H1 (cell line): ENCODE data around the gene ADGRG1. TPM values are rescaled to one million over a fixed set of nuclear protein-coding genes. Genes with fewer than 3 reads are reported as not detected.

Source experiments
- CTCF ChIA-PET: fragments of 300-600 bp; sonication (Branson Sonifier 250); formaldehyde crosslinking; loops from one replicate; lab custom pipeline; 2021; ENCODE audit not compliant: partially characterized antibody; lab: Charles Lee
- POLR2A ChIA-PET: fragments of 300-600 bp; sonication (Branson Sonifier 250); formaldehyde crosslinking; loops from one replicate; lab custom pipeline; 2021; ENCODE audit warnings: inconsistent platforms; ENCODE audit not compliant: partially characterized antibody; lab: Charles Lee
- DNase-seq, 2 experiments: peaks; one replicate each; pipeline versions ENCODE4 v3.0.0 to v3.0.0-alpha.2; 2010 to 2022; ENCODE audit warnings: low spot score in 2 of 2, low read depth in 1 of 2, mixed read lengths in 1 of 2
- FAIRE-seq: peaks from 2 replicates; lab custom pipeline; 2011; peaks lifted over from hg19 to GRCh38; lab: Jason Lieb, UNC
- H2AFZ ChIP-seq: 2 replicates; pipeline ENCODE4 v1.8.1; 2012; ENCODE audit warnings: low read length, inconsistent platforms
- H2AK5ac ChIP-seq: 2 replicates; pipeline ENCODE4 v1.6.1; 2013; ENCODE audit warnings: low read depth, low read length
- H2BK120ac ChIP-seq: replicated peaks from 2 replicates; pipeline ENCODE3; 2013; ENCODE audit warnings: low read depth, low read length, inconsistent platforms
- H2BK12ac ChIP-seq: 2 replicates; pipeline ENCODE4 v1.6.1; 2013; ENCODE audit warnings: low read depth, low read length
- H2BK15ac ChIP-seq: 2 replicates; pipeline ENCODE4 v1.6.1; 2013; ENCODE audit warnings: low read length
- H2BK20ac ChIP-seq: 2 replicates; pipeline ENCODE4 v1.6.1; 2013; ENCODE audit warnings: low read length
- H2BK5ac ChIP-seq: 2 replicates; pipeline ENCODE4 v1.6.1; 2013; ENCODE audit warnings: low read depth, low read length
- H3K14ac ChIP-seq: 2 replicates; pipeline ENCODE4 v1.6.1; 2013; ENCODE audit warnings: inconsistent platforms; ENCODE audit not compliant: insufficient read length
- H3K18ac ChIP-seq: 2 replicates; pipeline ENCODE4 v1.6.1; 2013; ENCODE audit warnings: low read length; ENCODE audit errors: extremely low read depth
- H3K23ac ChIP-seq: 2 replicates; pipeline ENCODE4 v1.6.1; 2013; ENCODE audit warnings: inconsistent platforms; ENCODE audit not compliant: insufficient read length
- H3K23me2 ChIP-seq: 2 replicates; pipeline ENCODE4 v1.6.1; 2013; ENCODE audit warnings: low read depth, low read length
- H3K27ac ChIP-seq: 2 replicates; pipeline ENCODE4 v1.6.1; 2011; ENCODE audit warnings: low read depth, low read length, inconsistent platforms
- H3K27me3 ChIP-seq, 4 experiments: replicated peaks in 1 of 4; 1 replicate in 1 of 4; 2 replicates in 3 of 4; pipeline versions ENCODE4 v1.6.1 to v1.8.1; 2011 to 2013; ENCODE audit warnings: low read length in 3 of 4, mild to moderate bottlenecking in 3 of 4, inconsistent platforms in 2 of 4, mixed read lengths in 2 of 4, moderate library complexity in 1 of 4; ENCODE audit not compliant: control insufficient read depth in 3 of 4, insufficient read depth in 3 of 4; ENCODE audit errors: extremely low read depth in 1 of 4
- H3K36me3 ChIP-seq, 4 experiments: 2 replicates each; pipeline versions ENCODE4 v1.6.1 to v1.8.1; 2011 to 2013; ENCODE audit warnings: mild to moderate bottlenecking in 4 of 4, low read length in 3 of 4, moderate library complexity in 2 of 4, control low read depth in 1 of 4, inconsistent platforms in 1 of 4; ENCODE audit not compliant: insufficient read depth in 4 of 4, control insufficient read depth in 2 of 4
- H3K4ac ChIP-seq: replicated peaks from 2 replicates; pipeline ENCODE3; 2013; ENCODE audit warnings: low read length, low read depth, mixed read lengths, inconsistent platforms; ENCODE audit not compliant: insufficient read length
- H3K4me1 ChIP-seq, 4 experiments: replicated peaks in 1 of 4; 1 replicate in 1 of 4; 2 replicates in 3 of 4; pipeline versions ENCODE4 v1.6.1 to v1.8.1; 2011 to 2013; ENCODE audit warnings: low read length in 3 of 4, inconsistent platforms in 2 of 4, mixed read lengths in 1 of 4; ENCODE audit not compliant: insufficient read depth in 4 of 4, control insufficient read depth in 3 of 4
- H3K4me2 ChIP-seq, 2 experiments: 2 replicates each; pipeline versions ENCODE4 v1.6.1 to v1.8.1; 2011 to 2013; ENCODE audit warnings: low read depth in 2 of 2, low read length in 2 of 2, control low read depth in 1 of 2, inconsistent platforms in 1 of 2, mild to moderate bottlenecking in 1 of 2; ENCODE audit not compliant: insufficient read depth in 1 of 2
- H3K4me3 ChIP-seq, 4 experiments: fragments of 200-600, 300-600 bp in 1 of 4; sonication (generic), shearing (Covaris generic), sonication (Bioruptor Twin) in 1 of 4; 2 replicates each; pipeline versions ENCODE4 v1.5.1 to v1.8.1; 2011 to 2016; ENCODE audit warnings: low read length in 4 of 4, low read depth in 3 of 4, control low read depth in 2 of 4, inconsistent platforms in 2 of 4, mild to moderate bottlenecking in 2 of 4, mixed read lengths in 1 of 4, moderate library complexity in 1 of 4; ENCODE audit not compliant: insufficient read depth in 2 of 4; ENCODE audit errors: extremely low read depth in 1 of 4
- H3K56ac ChIP-seq: replicated peaks from 2 replicates; pipeline ENCODE3; 2013; ENCODE audit warnings: low read depth, mild to moderate bottlenecking, mixed read lengths, low read length, inconsistent platforms; ENCODE audit not compliant: insufficient read length
- H3K79me1 ChIP-seq: 2 replicates; pipeline ENCODE4 v1.6.1; 2013; ENCODE audit warnings: low read depth, low read length, control low read depth
- H3K79me2 ChIP-seq, 2 experiments: 2 replicates each; pipeline versions ENCODE4 v1.6.1 to v1.8.1; 2012 to 2013; ENCODE audit warnings: low read length in 2 of 2, mild to moderate bottlenecking in 2 of 2, inconsistent platforms in 1 of 2; ENCODE audit not compliant: insufficient read depth in 2 of 2, control insufficient read depth in 1 of 2
- H3K9ac ChIP-seq, 4 experiments: replicated peaks in 1 of 4; 1 replicate in 1 of 4; 2 replicates in 3 of 4; pipeline versions ENCODE4 v1.6.1 to v1.8.1; 2011 to 2013; ENCODE audit warnings: low read depth in 3 of 4, low read length in 3 of 4, control low read depth in 2 of 4, mild to moderate bottlenecking in 2 of 4, moderate library complexity in 2 of 4, inconsistent platforms in 1 of 4; ENCODE audit errors: extremely low read depth in 1 of 4
- H3K9me3 ChIP-seq, 2 experiments: 2 replicates each; pipeline versions ENCODE4 v1.6.1 to v1.8.1; 2012 to 2013; ENCODE audit warnings: mild to moderate bottlenecking in 2 of 2, moderate library complexity in 2 of 2, control low read depth in 1 of 2, inconsistent platforms in 1 of 2, low read depth in 1 of 2, low read length in 1 of 2, mixed read lengths in 1 of 2; ENCODE audit not compliant: insufficient read depth in 2 of 2
- H4K20me1 ChIP-seq, 2 experiments: replicated peaks in 1 of 2; 2 replicates each; pipeline versions ENCODE3 to v1.8.1; 2011 to 2013; ENCODE audit warnings: inconsistent platforms in 2 of 2, low read length in 2 of 2, mild to moderate bottlenecking in 1 of 2; ENCODE audit not compliant: insufficient read depth in 2 of 2, control insufficient read depth in 1 of 2
- H4K5ac ChIP-seq: 2 replicates; pipeline ENCODE4 v1.6.1; 2013; ENCODE audit warnings: low read length, low read depth, mixed read lengths, inconsistent platforms; ENCODE audit not compliant: insufficient read length
- H4K8ac ChIP-seq: 2 replicates; pipeline ENCODE4 v1.8.0; 2013; ENCODE audit warnings: mild to moderate bottlenecking, moderate library complexity, low read length, inconsistent platforms; ENCODE audit not compliant: insufficient read depth; ENCODE audit errors: extremely low read depth
- H4K91ac ChIP-seq: replicated peaks from 2 replicates; pipeline ENCODE3; 2013; ENCODE audit warnings: low read length, mixed read lengths, inconsistent platforms; ENCODE audit not compliant: insufficient read length
- ASH2L ChIP-seq: fragments of 200-600, 300-600 bp; sonication (generic); IDR thresholded peaks from one replicate; pipeline ENCODE4 v1.7.1; 2017; ENCODE audit warnings: low read length
- BRCA1 ChIP-seq: IDR thresholded peaks from 2 replicates; pipeline ENCODE4 v1.6.1; 2012; ENCODE audit warnings: low read depth, low read length, improper control_type of control experiment
- CBX5 ChIP-seq: fragments of 300-800, 300-1000 bp; sonication (generic); IDR thresholded peaks from 2 replicates; pipeline ENCODE4 v1.7.1; 2016; ENCODE audit warnings: antibody characterized with exemption, low read length, low read depth
- KDM1A ChIP-seq: fragments of 200-600, 300-600 bp; sonication (generic); IDR thresholded peaks from 2 replicates; pipeline ENCODE4 v1.7.1; 2016; ENCODE audit warnings: mild to moderate bottlenecking, low read length, borderline replicate concordance
- RXRA ChIP-seq: IDR thresholded peaks from 2 replicates; pipeline ENCODE4 v1.6.1; 2011; ENCODE audit warnings: low read depth, mild to moderate bottlenecking, low read length, moderate library complexity; ENCODE audit not compliant: insufficient read depth
- SP1 ChIP-seq: IDR thresholded peaks from 2 replicates; pipeline ENCODE4 v1.6.1; 2011; ENCODE audit warnings: low read depth, low read length
- SUZ12 ChIP-seq: fragments of 200-600 bp; sonication (generic); IDR thresholded peaks from 2 replicates; pipeline ENCODE4 v1.6.1; 2012; ENCODE audit warnings: mild to moderate bottlenecking, inconsistent platforms, low read length, moderate library complexity, mixed read lengths
- WGBS, 2 experiments: shearing (Covaris generic) in 1 of 2; methylation state at CpG; one replicate each; pipeline versions ENCODE4 v1.1.6 to v1.1.7; 2013 to 2015; ENCODE audit warnings: low lambda C conversion rate in 2 of 2, mixed read lengths in 2 of 2, inconsistent platforms in 1 of 2, low coverage in 1 of 2, missing lambda C conversion rate in 1 of 2; ENCODE audit not compliant: insufficient replicate concordance in 2 of 2, insufficient coverage in 1 of 2, insufficient read length in 1 of 2; ENCODE audit errors: extremely low coverage in 1 of 2, missing lambda C conversion rate in 1 of 2; 5-methylcytosine and 5-hydroxymethylcytosine counted together
- polyA plus RNA-seq, 7 experiments: library from polyadenylated mRNA; depleted of rRNA in 3 of 7; stranded (reverse) in 5 of 7; unstranded in 2 of 7; fragments of >200 nt in 5 of 7; fragments of 200-250 nt in 2 of 7; gene quantifications; 1 replicate in 5 of 7; 2 replicates in 1 of 7; 4 replicates in 1 of 7; pipeline versions ENCODE4 v1.2.1 to v1.2.3, GENCODE V29; 2011 to 2013; ENCODE audit warnings: missing spikeins in 2 of 7, mixed read lengths in 2 of 7
- total RNA-seq: library from RNA; stranded (reverse); fragmentation: NEBNext Ultra II Directional; extraction: Animal tissue kit (Norgen Biotek cat#: 25700); gene quantifications from 2 replicates; pipeline ENCODE4 v1.2.1, GENCODE V29; 2021

Gene ADGRG1
- total and polyA plus RNA-seq, 2 of the 8 experiments (the other 6 are each of a cell fraction or from before 2014, with no cell fraction given) = 1.3 to 2.6 TPM

GRCh38 chr16:57711346-57711745 lies 82.9 kb downstream of the ADGRG1 start:
- DNase-seq (no peak), FAIRE-seq (no peak)
- Histone ChIP-seq H3K14ac (no peak overlapping the region), H4K20me1 (no peaks in the 10 kb centered on the region), H3K23me2 (peaks cover 4% of the 10 kb centered on the region; the same call in 1 of the 2 replicates), H2BK5ac (no peak overlapping the region), H4K5ac (no peak overlapping the region), H4K8ac (no peak overlapping the region), H3K79me1 (no peaks in the 10 kb centered on the region), H3K4me3 (no peak overlapping the region), H3K23ac (no peak overlapping the region), H3K4me1 (no peaks in the 10 kb centered on the region), H2BK120ac (no peak overlapping the region), H3K9me3 (no peaks in the 10 kb centered on the region), H3K4ac (no peak overlapping the region), H4K91ac (no peak overlapping the region), H2BK20ac (no peak overlapping the region), H3K79me2 (no peaks in the 10 kb centered on the region), H2BK12ac (no peak overlapping the region), H3K27ac (no peak overlapping the region), H3K18ac (no peak overlapping the region), H3K56ac (no peak overlapping the region), H3K36me3 (no peaks in the 10 kb centered on the region), H3K4me2 (no peak overlapping the region), H3K9ac (no peak overlapping the region), H2AFZ (peak overlapping the region; percentile 31; the same call in 1 of the 2 replicates), H2AK5ac (no peak overlapping the region), H2BK15ac (no peak overlapping the region), H3K27me3 (no peaks in the 10 kb centered on the region; a peak in 1 of 7 replicates)
- CTCF ChIA-PET = interaction anchor here (1.2 to 4.2 kb wide), 6 partner anchors 8 to 63 kb away, joined by 3 to 15 read pairs (median 4); partner anchors contain the start of gene ADGRG3
- WGBS, 2 experiments = 90% methylated on average over 5 of the region's 5 CpGs; no CpG with 5 or more reads in 1 of the 2 experiments
- no peak for TF ChIP-seq BRCA1
- TF ChIP-seq RXRA = no peak
- no peak for TF ChIP-seq CBX5
- no peak for TF ChIP-seq ASH2L
- no peak for TF ChIP-seq SP1
- no peak for TF ChIP-seq SUZ12
- TF ChIP-seq KDM1A = no peak
- POLR2A ChIA-PET = no interaction called here
